Measurements from ENCODE around the gene TRAF7. TPM values are rescaled to one million over a fixed set of nuclear protein-coding genes. Genes with fewer than 3 reads are reported as not detected.

TRAF7 gene
- total RNA-seq, 1 donor from 2014 or later = 70.4 TPM

DNA sequence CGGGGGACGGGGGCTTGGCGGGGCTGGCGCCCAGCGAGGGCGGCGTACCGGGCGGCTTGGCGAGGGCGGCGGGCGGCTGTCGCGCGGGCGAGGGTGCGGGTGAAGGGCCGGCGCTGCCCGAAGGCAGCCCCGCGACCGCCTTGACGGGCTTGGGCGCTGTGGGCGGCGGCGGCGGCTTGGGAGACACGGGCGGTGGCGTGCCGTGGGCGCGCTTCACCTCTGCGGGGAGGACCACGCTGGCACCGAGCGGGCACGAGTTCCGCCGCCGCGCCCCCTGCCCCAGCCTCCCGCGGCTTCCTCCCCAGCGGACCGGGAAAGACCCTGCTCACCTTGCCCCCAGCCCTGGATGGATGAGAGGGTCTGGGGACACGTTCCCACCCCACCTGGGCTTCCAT, 23.5 kb downstream of the TRAF7 start:
- Mint-ChIP-seq H3K9me3 (no peaks in the 10 kb centered on the region), H3K4me3 (no peak overlapping the region), H3K27ac (no peak overlapping the region), H3K36me3 (ENCODE audit: low read depth) (peaks cover 3% of the 10 kb centered on the region), H3K27me3 (ENCODE audit: insufficient read depth) (no peaks in the 10 kb centered on the region), H3K4me1 (ENCODE audit: low read depth) (no peaks in the 10 kb centered on the region)
- no peak for DNase-seq (ENCODE audit: low spot score)
- intact Hi-C loops (cut with micrococcal nuclease) = no loop called here

DNA sequence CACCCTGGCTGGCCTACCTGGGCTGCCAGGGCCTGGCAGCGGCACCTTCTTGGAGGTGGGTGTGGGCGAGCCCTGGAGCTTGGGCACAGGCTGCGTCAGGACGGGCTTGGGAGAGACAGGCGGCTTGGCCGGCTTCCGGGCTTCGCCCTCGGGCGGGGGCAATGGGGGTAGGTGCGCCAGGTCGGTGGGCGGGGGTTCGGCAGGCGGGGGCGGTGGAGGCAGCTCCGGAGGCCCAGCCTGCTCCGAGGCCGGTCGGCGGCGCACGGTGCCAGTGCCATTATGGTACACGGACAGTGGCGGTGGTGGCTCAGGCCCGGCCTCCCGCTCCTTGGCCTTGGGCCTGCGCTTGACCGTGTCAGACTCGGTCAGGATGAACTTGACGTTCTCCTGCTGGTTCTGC, 24.0 kb downstream of the TRAF7 start:
- Mint-ChIP-seq H3K4me1 (ENCODE audit: low read depth) (no peaks in the 10 kb centered on the region), H3K36me3 (ENCODE audit: low read depth) (no peaks in the 10 kb centered on the region), H3K27ac (no peak overlapping the region), H3K4me3 (no peak overlapping the region), H3K9me3 (no peaks in the 10 kb centered on the region), H3K27me3 (ENCODE audit: insufficient read depth) (no peaks in the 10 kb centered on the region)
- DNase-seq (ENCODE audit: low spot score) = no peak
- intact Hi-C loops (cut with micrococcal nuclease) = no loop called here

DNA sequence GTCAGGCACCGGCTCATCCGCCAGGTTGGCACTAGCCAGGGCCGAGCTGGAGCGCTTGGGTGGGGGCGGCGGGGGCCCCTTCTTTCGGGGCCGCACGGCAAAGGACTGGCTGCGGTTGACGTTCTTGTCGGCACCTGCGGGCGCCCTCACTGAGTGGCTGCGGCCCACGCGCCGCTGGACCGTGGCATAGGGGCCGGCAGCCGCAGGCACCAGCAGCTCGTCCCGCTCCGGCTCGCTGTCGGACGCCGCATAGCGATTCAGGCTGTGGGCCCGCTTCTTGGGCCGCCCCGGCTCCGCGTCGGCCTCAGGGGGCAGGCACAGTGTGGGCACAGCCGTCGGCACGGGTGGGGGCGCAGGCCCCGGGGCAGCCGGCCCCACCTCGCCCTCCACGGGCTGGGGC, 24.9 kb downstream of the TRAF7 start:
- Mint-ChIP-seq H3K27me3 (ENCODE audit: insufficient read depth) (no peaks in the 10 kb centered on the region), H3K9me3 (no peaks in the 10 kb centered on the region), H3K4me1 (ENCODE audit: low read depth) (no peaks in the 10 kb centered on the region), H3K27ac (no peak overlapping the region), H3K36me3 (ENCODE audit: low read depth) (no peaks in the 10 kb centered on the region), H3K4me3 (no peak overlapping the region)
- intact Hi-C loops (cut with micrococcal nuclease) = no loop called here
- no peak for DNase-seq (ENCODE audit: low spot score)

DNA sequence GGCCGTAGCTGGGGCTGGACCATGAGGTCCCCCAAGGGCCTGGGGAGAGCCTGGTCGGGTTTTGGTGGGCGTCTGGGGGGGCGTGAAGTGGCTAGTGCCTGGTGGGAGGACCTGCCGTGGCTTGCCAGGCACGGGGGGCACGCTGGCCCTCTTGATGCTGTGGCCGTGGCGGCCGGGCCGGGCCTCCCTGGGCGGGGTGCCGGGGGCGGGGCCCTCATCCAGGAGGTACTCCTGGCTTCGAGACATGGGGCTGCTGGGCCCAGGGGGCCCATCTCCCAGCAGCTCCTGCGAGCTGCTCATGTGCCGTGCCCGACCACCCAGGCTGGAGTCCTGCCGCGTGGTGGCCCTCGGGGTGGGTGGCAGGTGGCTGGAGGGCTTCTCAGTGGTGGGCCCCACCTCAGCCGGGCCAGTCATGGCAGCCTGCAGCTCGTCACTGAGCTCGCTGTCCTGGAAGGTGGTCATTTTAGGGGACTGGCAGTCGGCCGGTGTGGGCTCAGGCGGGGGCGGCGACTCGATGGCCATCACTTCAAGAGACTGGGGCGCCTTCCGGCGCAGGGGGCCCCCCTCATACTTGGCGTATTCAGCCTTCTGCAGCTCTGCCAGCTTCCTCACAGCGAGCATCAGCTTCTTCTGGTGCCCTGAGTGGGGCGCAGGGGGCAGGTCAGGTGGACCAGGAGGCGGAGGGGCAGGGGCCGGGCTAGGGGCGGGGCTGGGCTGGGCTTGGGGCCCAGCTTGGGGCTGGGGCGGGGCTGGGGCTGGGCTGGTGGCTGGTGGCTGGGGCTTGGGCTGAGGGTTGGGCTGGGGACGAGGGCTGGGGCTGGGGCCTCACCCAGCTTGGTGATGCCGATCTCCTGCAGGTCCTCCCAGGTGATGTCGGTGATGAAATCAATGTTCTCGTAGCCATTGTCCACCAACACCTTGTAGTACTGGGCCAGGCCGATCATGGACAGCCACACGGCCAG, 25.7 kb downstream of the TRAF7 start:
- Mint-ChIP-seq H3K4me3 (no peak overlapping the region), H3K9me3 (no peaks in the 10 kb centered on the region), H3K4me1 (ENCODE audit: low read depth) (no peaks in the 10 kb centered on the region), H3K27ac (no peak overlapping the region), H3K27me3 (ENCODE audit: insufficient read depth) (no peaks in the 10 kb centered on the region), H3K36me3 (ENCODE audit: low read depth) (no peaks in the 10 kb centered on the region)
- DNase-seq (ENCODE audit: low spot score) = no peak
- intact Hi-C loops (cut with micrococcal nuclease) = no loop called here

DNA sequence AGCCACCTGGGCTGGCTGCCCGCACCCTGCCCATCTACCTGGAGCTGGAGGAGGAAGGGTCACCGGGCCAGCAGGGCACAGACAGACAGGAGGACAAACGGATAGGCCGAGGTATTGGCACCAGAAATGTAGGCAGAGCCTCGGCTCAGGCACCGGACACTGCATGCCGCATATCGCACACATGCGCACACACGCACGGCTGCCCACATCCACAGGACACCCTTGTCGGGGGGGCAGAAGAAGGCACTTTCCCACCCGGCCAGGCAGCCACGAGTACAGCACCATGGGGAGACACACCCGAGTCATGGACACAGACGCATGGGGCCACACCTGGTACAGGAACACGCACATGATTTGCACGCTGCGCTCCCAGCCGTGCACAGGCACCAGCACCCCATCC, 26.4 kb downstream of the TRAF7 start:
- Mint-ChIP-seq H3K27me3 (ENCODE audit: insufficient read depth) (no peaks in the 10 kb centered on the region), H3K36me3 (ENCODE audit: low read depth) (no peaks in the 10 kb centered on the region), H3K9me3 (no peaks in the 10 kb centered on the region), H3K27ac (no peak overlapping the region), H3K4me3 (no peak overlapping the region), H3K4me1 (ENCODE audit: low read depth) (no peaks in the 10 kb centered on the region)
- DNase-seq (ENCODE audit: low spot score) = no peak
- intact Hi-C loops (cut with micrococcal nuclease) = no loop called here

DNA sequence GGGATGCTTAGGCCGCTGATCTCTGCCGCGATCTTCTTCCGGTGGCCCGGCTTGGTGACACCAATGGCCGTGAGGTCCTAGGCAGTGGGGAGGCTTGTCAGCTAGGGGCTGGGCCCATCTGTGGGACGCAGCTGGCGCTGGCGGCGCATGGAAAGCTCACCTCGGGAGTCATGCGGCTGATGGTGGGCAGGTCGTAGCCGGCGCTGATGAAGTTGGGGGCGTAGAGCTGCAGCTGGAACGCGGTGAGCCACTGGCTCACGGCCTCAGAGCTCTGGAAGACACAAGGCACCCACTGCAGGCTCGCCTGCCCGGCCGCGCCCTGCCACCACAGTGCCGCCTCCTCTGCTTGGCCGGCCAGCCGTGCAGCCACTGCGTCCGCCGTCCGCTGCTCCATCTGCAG, 28.1 kb downstream of the TRAF7 start:
- H3K36me3 Mint-ChIP-seq (ENCODE audit: low read depth) = no peaks in the 10 kb centered on the region
- H3K4me1 Mint-ChIP-seq (ENCODE audit: low read depth) = no peaks in the 10 kb centered on the region
- H3K4me3 Mint-ChIP-seq = no peak overlapping the region
- H3K27ac Mint-ChIP-seq = no peak overlapping the region
- H3K9me3 Mint-ChIP-seq = no peaks in the 10 kb centered on the region
- intact Hi-C loops (cut with micrococcal nuclease) = no loop called here
- no peak for DNase-seq (ENCODE audit: low spot score)
- H3K27me3 Mint-ChIP-seq (ENCODE audit: insufficient read depth) = no peaks in the 10 kb centered on the region

DNA sequence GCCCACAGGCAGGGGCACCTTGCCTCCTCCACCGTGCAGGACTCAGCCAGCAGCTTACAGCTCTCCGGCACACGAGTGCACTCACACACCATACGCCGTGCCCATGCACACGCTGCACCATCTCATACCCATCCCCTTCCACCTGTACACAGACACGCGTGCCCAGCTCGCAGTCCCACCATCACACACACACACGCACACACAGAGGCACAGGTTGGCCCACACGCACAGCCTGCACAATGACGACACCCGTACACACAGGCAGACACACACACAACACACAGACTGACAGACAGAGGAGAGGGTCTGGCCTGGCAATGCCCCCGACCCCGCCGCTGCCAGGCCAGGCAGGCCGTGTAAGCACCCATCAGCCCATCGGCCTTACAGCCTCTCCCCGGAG, 28.8 kb downstream of the TRAF7 start:
- Mint-ChIP-seq H3K9me3 (no peaks in the 10 kb centered on the region), H3K4me3 (no peak overlapping the region), H3K27ac (no peak overlapping the region), H3K27me3 (ENCODE audit: insufficient read depth) (no peaks in the 10 kb centered on the region), H3K36me3 (ENCODE audit: low read depth) (no peaks in the 10 kb centered on the region), H3K4me1 (ENCODE audit: low read depth) (no peaks in the 10 kb centered on the region)
- no peak for DNase-seq (ENCODE audit: low spot score)
- intact Hi-C loops (cut with micrococcal nuclease) = no loop called here

DNA sequence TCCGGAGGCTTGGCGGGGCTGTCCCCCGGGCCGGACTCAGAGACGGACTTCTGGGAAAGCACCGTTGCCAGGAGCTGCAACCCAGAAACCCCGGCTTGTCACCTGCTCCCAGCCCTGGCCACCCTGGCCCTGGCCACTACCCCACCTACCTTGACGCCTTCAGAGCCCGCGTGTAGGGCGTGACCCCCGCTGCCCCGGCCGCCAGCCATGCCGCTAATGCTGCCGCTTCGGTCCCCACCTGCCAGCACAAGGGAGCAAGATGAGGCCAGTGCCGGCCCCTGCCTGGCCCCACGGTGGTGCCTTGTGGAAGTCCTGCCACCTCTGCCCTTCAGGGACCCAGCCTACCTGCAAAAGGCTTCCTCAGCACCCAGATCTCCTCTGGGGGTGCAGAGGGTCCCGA, 29.4 kb downstream of the TRAF7 start:
- Mint-ChIP-seq H3K4me3 (no peak overlapping the region), H3K27me3 (ENCODE audit: insufficient read depth) (no peaks in the 10 kb centered on the region), H3K27ac (no peak overlapping the region), H3K4me1 (ENCODE audit: low read depth) (no peaks in the 10 kb centered on the region), H3K9me3 (no peaks in the 10 kb centered on the region), H3K36me3 (ENCODE audit: low read depth) (no peaks in the 10 kb centered on the region)
- intact Hi-C loops (cut with micrococcal nuclease) = no loop called here
- DNase-seq (ENCODE audit: low spot score) = no peak

DNA sequence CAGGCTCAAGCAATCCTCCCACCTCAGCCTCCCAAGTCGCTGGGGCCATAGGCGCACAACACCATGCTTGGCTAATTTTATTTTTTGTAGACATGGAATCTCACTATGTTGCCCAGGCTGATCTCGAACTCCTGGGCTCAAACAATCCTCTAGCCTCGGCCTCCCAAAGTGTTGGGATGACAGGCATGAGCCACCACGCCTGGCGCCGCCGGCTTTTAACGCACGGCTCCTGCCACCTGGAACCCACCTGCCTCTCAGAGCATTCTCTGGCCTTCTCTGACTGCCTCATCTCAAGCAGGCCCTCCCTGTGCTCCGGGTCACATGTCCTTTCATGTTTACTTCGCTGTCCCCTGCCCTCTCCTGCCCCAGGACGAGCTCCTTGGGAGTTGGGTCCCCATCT, 30.5 kb downstream of the TRAF7 start:
- intact Hi-C loops (cut with micrococcal nuclease) = no loop called here
- Mint-ChIP-seq H3K27me3 (ENCODE audit: insufficient read depth) (no peaks in the 10 kb centered on the region), H3K4me3 (no peak overlapping the region), H3K27ac (no peak overlapping the region), H3K4me1 (ENCODE audit: low read depth) (no peaks in the 10 kb centered on the region), H3K9me3 (no peaks in the 10 kb centered on the region), H3K36me3 (ENCODE audit: low read depth) (no peaks in the 10 kb centered on the region)
- DNase-seq (ENCODE audit: low spot score) = no peak

DNA sequence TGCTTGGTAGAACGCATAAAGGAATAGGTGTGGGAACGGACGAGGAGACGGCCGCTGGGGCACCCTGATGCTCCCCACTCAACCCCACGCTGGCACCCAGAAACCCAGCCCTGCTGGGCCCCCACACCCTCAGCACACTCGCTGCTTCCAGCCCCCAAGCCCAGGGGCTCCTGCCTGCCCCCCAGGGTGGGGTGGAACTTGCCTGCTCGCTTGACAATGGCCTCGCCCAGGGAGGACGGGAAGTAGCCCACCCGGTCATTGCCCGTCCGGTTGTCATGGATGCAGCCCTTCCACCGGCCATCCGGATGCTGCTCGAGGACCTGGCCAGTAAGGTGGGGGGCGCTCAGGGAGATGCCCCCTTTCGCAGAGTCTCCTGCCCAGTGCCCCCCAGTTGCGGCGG, 30.9 kb downstream of the TRAF7 start:
- H3K27ac Mint-ChIP-seq = no peak overlapping the region
- intact Hi-C loops (cut with micrococcal nuclease) = no loop called here
- no peaks in the 10 kb centered on the region for H3K36me3 Mint-ChIP-seq (ENCODE audit: low read depth)
- no peaks in the 10 kb centered on the region for H3K4me1 Mint-ChIP-seq (ENCODE audit: low read depth)
- H3K27me3 Mint-ChIP-seq (ENCODE audit: insufficient read depth) = no peaks in the 10 kb centered on the region
- no peak for DNase-seq (ENCODE audit: low spot score)
- no peaks in the 10 kb centered on the region for H3K9me3 Mint-ChIP-seq
- H3K4me3 Mint-ChIP-seq = no peak overlapping the region

DNA sequence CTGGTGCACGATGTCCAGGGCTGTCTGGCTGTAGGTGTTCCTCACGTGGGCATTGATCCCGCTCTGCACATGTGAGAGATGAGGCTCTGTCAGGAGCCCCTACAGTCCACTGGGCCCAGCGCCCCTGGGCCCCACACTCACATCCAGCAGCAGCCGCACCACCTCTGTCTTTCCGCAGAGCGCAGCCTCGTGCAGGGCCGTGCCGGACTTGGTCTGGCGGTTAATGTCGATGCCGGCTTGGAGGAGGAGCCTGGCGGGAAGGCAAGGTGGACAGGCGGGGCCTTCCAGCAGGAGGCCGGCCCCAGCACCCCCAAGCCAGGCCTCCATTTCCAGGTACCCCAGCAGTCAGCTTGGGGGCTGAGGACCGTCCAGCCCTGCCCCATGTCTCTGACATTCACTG, 31.6 kb downstream of the TRAF7 start:
- no peak for DNase-seq (ENCODE audit: low spot score)
- no peaks in the 10 kb centered on the region for H3K9me3 Mint-ChIP-seq
- no peak overlapping the region for H3K27ac Mint-ChIP-seq
- no peaks in the 10 kb centered on the region for H3K4me1 Mint-ChIP-seq (ENCODE audit: low read depth)
- H3K4me3 Mint-ChIP-seq = no peak overlapping the region
- peaks cover under 1% of the 10 kb centered on the region for H3K27me3 Mint-ChIP-seq (ENCODE audit: insufficient read depth)
- H3K36me3 Mint-ChIP-seq (ENCODE audit: low read depth) = no peaks in the 10 kb centered on the region
- intact Hi-C loops (cut with micrococcal nuclease) = no loop called here

DNA sequence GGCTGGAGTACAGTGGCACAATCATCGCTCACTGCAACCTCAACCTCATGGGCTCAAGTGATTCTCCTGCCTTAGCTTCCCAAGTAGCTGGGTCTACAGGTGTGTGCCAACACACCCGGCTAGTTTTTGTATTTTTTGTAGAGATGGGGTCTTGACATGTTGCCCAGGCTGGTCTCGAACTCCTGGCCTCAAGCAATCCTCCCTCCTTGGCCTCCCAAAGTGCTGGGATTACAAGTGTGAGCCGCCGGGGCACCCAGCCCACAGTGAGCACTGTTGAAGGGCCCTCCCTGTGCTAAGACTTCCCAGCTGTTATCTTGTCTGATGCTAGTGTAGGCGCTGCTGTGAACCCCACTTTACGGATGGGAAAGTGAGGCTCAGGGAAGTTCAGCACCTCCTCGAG, 32.8 kb downstream of the TRAF7 start:
- H3K36me3 Mint-ChIP-seq (ENCODE audit: low read depth) = no peaks in the 10 kb centered on the region
- H3K27me3 Mint-ChIP-seq (ENCODE audit: insufficient read depth) = peaks cover 5% of the 10 kb centered on the region
- no peak overlapping the region for H3K4me3 Mint-ChIP-seq
- no peaks in the 10 kb centered on the region for H3K4me1 Mint-ChIP-seq (ENCODE audit: low read depth)
- H3K27ac Mint-ChIP-seq = no peak overlapping the region
- intact Hi-C loops (cut with micrococcal nuclease) = no loop called here
- H3K9me3 Mint-ChIP-seq = no peaks in the 10 kb centered on the region
- no peak for DNase-seq (ENCODE audit: low spot score)

DNA sequence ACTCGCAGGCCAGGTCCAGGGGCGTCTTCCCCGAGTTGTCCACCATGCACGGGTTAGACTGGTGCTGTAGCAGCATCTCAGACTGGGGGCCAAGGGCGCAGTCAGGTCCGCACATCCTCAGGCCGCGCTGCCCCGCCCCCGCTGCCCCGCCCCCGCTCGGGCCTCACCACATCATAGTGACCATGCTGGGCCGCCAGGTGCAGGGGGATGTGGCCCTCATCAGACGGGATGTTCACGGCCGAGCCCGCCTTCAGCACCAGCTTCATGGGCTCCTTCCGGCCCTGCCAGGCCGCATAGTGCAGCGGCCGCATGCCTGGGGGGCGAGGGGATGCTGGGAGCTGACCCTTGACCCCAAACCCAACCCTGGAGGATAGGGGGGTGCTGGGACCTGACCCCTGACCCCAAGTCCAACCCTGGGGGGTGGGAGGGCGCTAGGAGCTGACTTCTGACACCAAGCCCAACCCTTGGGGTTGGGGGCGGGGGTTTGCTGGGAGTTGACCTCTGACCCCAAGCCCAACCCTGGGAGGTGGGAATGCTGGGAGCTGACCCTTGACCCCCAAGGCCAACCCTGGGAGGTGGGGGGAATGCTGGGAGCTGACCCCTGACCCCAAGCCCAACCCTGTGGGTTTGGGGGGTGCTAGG, 33.8 kb downstream of the TRAF7 start:
- intact Hi-C loops (cut with micrococcal nuclease) = no loop called here
- no peaks in the 10 kb centered on the region for H3K36me3 Mint-ChIP-seq (ENCODE audit: low read depth)
- DNase-seq (ENCODE audit: low spot score) = no peak
- H3K4me3 Mint-ChIP-seq = no peak overlapping the region
- peaks cover 9% of the 10 kb centered on the region for H3K27me3 Mint-ChIP-seq (ENCODE audit: insufficient read depth)
- H3K27ac Mint-ChIP-seq = no peak overlapping the region
- H3K4me1 Mint-ChIP-seq (ENCODE audit: low read depth) = no peaks in the 10 kb centered on the region
- no peaks in the 10 kb centered on the region for H3K9me3 Mint-ChIP-seq
